HepG2 (cell line): ENCODE measurements around the gene SLC12A3. TPM values are rescaled to one million over a fixed set of nuclear protein-coding genes. Genes with fewer than 3 reads are reported as not detected.
A peak's percentile ranks its signal among the peaks of the same experiment; 100 is the strongest.

Source experiments
- ATAD3A ChIP-seq: sonication (generic); formaldehyde crosslinking; IDR thresholded peaks from 2 replicates; pipeline ENCODE4 v1.4.0; 2020; ENCODE audit warnings: missing genetic modification reagents
- CEBPG ChIP-seq: IDR thresholded peaks from 2 replicates; pipeline ENCODE4 v1.6.1; 2016
- ELK4 ChIP-seq: sonication (generic); formaldehyde crosslinking; IDR thresholded peaks from 2 replicates; pipeline ENCODE4 v1.9.0; 2021; ENCODE audit warnings: missing genetic modification reagents, borderline replicate concordance
- HDAC1 ChIP-seq: sonication (generic); formaldehyde crosslinking; IDR thresholded peaks from 2 replicates; pipeline ENCODE4 v1.5.1; 2020; ENCODE audit warnings: mild to moderate bottlenecking, missing genetic modification reagents
- KDM5B ChIP-seq: sonication (generic); formaldehyde crosslinking; IDR thresholded peaks from 2 replicates; pipeline ENCODE4 v1.4.0; 2020; ENCODE audit warnings: missing genetic modification reagents, mild to moderate bottlenecking, borderline replicate concordance
- ZBTB20 ChIP-seq: sonication (generic); formaldehyde crosslinking; IDR thresholded peaks from 2 replicates; pipeline ENCODE4 v1.8.1; 2023; ENCODE audit warnings: missing genetic modification reagents, low read depth, mild to moderate bottlenecking, borderline replicate concordance
- ZBTB40 ChIP-seq, 2 experiments: fragments of 450-650 bp in 1 of 2; sonication (generic) in 1 of 2; formaldehyde crosslinking in 1 of 2; IDR thresholded peaks; 2 replicates each; pipeline versions ENCODE4 v1.6.1 to v1.8.0; 2016 to 2022; ENCODE audit warnings: antibody characterized with exemption in 1 of 2, mild to moderate bottlenecking in 1 of 2, missing genetic modification reagents in 1 of 2
- ZIK1 ChIP-seq: sonication (generic); formaldehyde crosslinking; IDR thresholded peaks from 2 replicates; pipeline ENCODE4 v1.5.0; 2020; ENCODE audit warnings: mild to moderate bottlenecking, low read depth, missing genetic modification reagents, borderline replicate concordance
- ZNF251 ChIP-seq: sonication (generic); formaldehyde crosslinking; IDR thresholded peaks from 2 replicates; pipeline ENCODE4 v1.9.0; 2021; ENCODE audit warnings: mild to moderate bottlenecking, missing genetic modification reagents
- ZNF652 ChIP-seq: IDR thresholded peaks from 2 replicates; pipeline ENCODE4 v1.6.1; 2016; ENCODE audit warnings: low read depth, borderline replicate concordance
- polyA plus RNA-seq, 8 experiments: library from polyadenylated mRNA; depleted of rRNA in 3 of 8; stranded (reverse) in 7 of 8; unstranded in 1 of 8; fragments of >200 nt; fragmentation: Illumina TruSeq in 4 of 8; extraction: Trizol in 4 of 8; gene quantifications; 2 replicates each; pipeline versions ENCODE4 v1.2.1 to v1.2.3, GENCODE V29; 2011 to 2016; ENCODE audit warnings: low read depth in 4 of 8, missing spikeins in 1 of 8, mixed read lengths in 1 of 8; ENCODE audit not compliant: insufficient read depth in 1 of 8
- total RNA-seq, 5 experiments: library from RNA; depleted of rRNA; stranded (reverse); fragments of >200 nt; fragmentation: Illumina TruSeq; extraction: Trizol; gene quantifications; 2 replicates each; pipeline ENCODE4 v1.2.3, GENCODE V29; 2016; ENCODE audit warnings: low read depth in 1 of 5
- TF ChIP-seq, protein P1 (sequence below): sonication (generic); formaldehyde crosslinking; IDR thresholded peaks from 2 replicates; pipeline ENCODE4 v1.5.1; 2020; ENCODE audit warnings: missing genetic modification reagents, mild to moderate bottlenecking, borderline replicate concordance
- TF ChIP-seq, protein P2 (sequence below): sonication (generic); formaldehyde crosslinking; IDR thresholded peaks from 2 replicates; pipeline ENCODE4 v1.4.0; 2020; ENCODE audit warnings: missing genetic modification reagents

Gene SLC12A3
- total and polyA plus RNA-seq, 2 of the 13 experiments (the other 11 are each of a cell fraction or from before 2014, with no cell fraction given), result 6.2 TPM; not detected in 1

DNA sequence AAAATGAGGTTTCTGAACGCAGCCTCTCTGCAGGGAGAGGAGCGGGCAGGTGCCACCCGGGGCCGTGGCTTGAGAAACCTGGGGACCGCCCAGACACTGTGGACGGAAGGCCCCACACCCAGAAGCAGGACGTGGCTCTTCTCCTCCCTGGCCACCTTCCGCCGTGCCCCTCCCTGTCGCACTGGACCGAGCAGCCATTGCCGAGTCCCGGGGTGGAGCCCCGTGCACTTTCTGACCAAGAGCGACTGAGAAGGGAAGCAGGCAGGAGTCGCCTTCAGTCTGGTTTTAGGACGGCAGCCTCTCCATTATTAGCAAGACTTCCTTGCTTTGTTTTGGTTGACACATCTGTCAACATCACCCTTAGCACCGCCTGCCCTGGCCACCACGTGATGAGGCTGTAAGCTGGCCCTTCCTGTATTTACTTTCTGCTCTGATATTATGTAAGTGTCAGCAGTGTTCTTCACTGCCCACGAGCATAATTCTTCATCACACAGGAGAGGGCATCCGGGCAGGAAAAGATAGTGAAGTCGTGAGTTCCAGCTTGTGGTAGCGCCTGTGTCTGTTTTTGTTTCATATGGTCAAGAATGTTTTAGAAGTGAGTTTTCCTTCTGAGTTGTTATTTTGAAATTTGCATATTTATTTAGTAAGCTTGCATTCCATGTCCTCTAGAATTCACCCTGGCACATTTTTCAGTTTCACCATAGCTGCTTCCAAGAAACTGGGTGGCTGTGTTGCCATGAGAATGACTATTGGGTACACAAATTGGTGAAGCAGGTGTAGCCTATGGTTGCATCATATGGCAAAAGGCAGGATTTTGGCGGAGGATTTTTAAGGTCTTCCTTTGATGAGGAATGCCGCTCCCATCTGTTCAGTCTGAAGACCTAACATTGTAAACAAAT lies 68.0 kb downstream of the SLC12A3 start (continued):
- TF ChIP-seq, protein P1, sequence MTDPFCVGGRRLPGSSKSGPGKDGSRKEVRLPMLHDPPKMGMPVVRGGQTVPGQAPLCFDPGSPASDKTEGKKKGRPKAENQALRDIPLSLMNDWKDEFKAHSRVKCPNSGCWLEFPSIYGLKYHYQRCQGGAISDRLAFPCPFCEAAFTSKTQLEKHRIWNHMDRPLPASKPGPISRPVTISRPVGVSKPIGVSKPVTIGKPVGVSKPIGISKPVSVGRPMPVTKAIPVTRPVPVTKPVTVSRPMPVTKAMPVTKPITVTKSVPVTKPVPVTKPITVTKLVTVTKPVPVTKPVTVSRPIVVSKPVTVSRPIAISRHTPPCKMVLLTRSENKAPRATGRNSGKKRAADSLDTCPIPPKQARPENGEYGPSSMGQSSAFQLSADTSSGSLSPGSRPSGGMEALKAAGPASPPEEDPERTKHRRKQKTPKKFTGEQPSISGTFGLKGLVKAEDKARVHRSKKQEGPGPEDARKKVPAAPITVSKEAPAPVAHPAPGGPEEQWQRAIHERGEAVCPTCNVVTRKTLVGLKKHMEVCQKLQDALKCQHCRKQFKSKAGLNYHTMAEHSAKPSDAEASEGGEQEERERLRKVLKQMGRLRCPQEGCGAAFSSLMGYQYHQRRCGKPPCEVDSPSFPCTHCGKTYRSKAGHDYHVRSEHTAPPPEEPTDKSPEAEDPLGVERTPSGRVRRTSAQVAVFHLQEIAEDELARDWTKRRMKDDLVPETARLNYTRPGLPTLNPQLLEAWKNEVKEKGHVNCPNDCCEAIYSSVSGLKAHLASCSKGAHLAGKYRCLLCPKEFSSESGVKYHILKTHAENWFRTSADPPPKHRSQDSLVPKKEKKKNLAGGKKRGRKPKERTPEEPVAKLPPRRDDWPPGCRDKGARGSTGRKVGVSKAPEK (CRISPR knock-in tag), result no peak
- TF ChIP-seq ELK4 (CRISPR knock-in tag) (no peak), ZNF251 (CRISPR knock-in tag) (no peak), ZBTB40 (IDR thresholded peaks at IDR 0.05) (no peak), ZBTB40 (CRISPR knock-in tag; IDR thresholded peaks at IDR 0.05) (peak; percentile 21; the same call in 1 of the 2 replicates), ZIK1 (CRISPR knock-in tag) (peak; percentile 63; the same call in 1 of the 2 replicates), ZBTB20 (CRISPR knock-in tag) (no peak), HDAC1 (CRISPR knock-in tag) (peak; percentile 97), ZNF652 (CRISPR knock-in tag) (peak; percentile 16; the same call in 1 of the 2 replicates), KDM5B (CRISPR knock-in tag) (0 out of 2 replicates have a peak, but pooled peaks have one; percentile 8), CEBPG (CRISPR knock-in tag) (peak; percentile 82), ATAD3A (no peak)
- TF ChIP-seq, protein P2, sequence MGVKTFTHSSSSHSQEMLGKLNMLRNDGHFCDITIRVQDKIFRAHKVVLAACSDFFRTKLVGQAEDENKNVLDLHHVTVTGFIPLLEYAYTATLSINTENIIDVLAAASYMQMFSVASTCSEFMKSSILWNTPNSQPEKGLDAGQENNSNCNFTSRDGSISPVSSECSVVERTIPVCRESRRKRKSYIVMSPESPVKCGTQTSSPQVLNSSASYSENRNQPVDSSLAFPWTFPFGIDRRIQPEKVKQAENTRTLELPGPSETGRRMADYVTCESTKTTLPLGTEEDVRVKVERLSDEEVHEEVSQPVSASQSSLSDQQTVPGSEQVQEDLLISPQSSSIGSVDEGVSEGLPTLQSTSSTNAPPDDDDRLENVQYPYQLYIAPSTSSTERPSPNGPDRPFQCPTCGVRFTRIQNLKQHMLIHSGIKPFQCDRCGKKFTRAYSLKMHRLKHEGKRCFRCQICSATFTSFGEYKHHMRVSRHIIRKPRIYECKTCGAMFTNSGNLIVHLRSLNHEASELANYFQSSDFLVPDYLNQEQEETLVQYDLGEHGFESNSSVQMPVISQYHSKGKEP (CRISPR knock-in tag), result no peak
